Measurements from ENCODE around the gene HDAC10.

- no peak for TF ChIP-seq EZH2phosphoT487 (IDR thresholded peaks at IDR 0.05; ENCODE audit: low read depth, severe bottlenecking, unreplicated experiment)
- TF ChIP-seq, protein P1, sequence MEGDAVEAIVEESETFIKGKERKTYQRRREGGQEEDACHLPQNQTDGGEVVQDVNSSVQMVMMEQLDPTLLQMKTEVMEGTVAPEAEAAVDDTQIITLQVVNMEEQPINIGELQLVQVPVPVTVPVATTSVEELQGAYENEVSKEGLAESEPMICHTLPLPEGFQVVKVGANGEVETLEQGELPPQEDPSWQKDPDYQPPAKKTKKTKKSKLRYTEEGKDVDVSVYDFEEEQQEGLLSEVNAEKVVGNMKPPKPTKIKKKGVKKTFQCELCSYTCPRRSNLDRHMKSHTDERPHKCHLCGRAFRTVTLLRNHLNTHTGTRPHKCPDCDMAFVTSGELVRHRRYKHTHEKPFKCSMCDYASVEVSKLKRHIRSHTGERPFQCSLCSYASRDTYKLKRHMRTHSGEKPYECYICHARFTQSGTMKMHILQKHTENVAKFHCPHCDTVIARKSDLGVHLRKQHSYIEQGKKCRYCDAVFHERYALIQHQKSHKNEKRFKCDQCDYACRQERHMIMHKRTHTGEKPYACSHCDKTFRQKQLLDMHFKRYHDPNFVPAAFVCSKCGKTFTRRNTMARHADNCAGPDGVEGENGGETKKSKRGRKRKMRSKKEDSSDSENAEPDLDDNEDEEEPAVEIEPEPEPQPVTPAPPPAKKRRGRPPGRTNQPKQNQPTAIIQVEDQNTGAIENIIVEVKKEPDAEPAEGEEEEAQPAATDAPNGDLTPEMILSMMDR (IDR thresholded peaks at IDR 0.05; ENCODE audit: poor library complexity) = no peak
Measured at GRCh38 chr22:50275181-50276055, 24.4 kb upstream of the HDAC10 start.
